ENCODE results near the gene MSL1.

The MSL1 gene

GRCh38 chr17:40075201-40075941, 46.4 kb upstream of the MSL1 start:
- Histone ChIP-seq H3K4me3 (peak overlapping the region; percentile 62), H3K27ac (peak overlapping the region; percentile 93 to 98)
- peak; percentile 97 for DNase-seq (ENCODE audit: low spot score)

GRCh38 chr17:40075942-40076498, 45.8 kb upstream of the MSL1 start:
- Histone ChIP-seq H3K27ac (peak overlapping the region; percentile 93 to 98), H3K4me3 (peak overlapping the region; percentile 62)
- no peak for DNase-seq (ENCODE audit: low spot score)
- TF ChIP-seq CTCF (IDR thresholded peaks at IDR 0.05), result no peak

More at GRCh38 chr17:40075201-40075941, 46.4 kb upstream of the MSL1 start:
- TF ChIP-seq CTCF (IDR thresholded peaks at IDR 0.05), result peak; percentile 86

- peak overlapping the region; percentile 57 to 93 for H3K27ac ChIP-seq
- TF ChIP-seq CTCF (IDR thresholded peaks at IDR 0.05), result no peak
- DNase-seq (ENCODE audit: low spot score), result no peak
- H3K4me3 ChIP-seq, result no peak overlapping the region
Observed at GRCh38 chr17:40076591-40076990, 45.2 kb upstream of the MSL1 start.

GRCh38 chr17:40079545-40079944, 42.2 kb upstream of the MSL1 start:
- Histone ChIP-seq H3K4me3 (no peak overlapping the region), H3K27ac (peak overlapping the region in 1 of 2 donors; percentile 3)
- no peak for TF ChIP-seq CTCF (IDR thresholded peaks at IDR 0.05)
- no peak for DNase-seq (ENCODE audit: low spot score)

GRCh38 chr17:40084477-40084876, 37.3 kb upstream of the MSL1 start:
- TF ChIP-seq CTCF (IDR thresholded peaks at IDR 0.05), result no peak
- DNase-seq (ENCODE audit: low spot score), result no peak
- H3K4me3 ChIP-seq, result no peak overlapping the region
- no peak overlapping the region for H3K27ac ChIP-seq

GRCh38 chr17:40086150-40087044, 35.4 kb upstream of the MSL1 start:
- peak; percentile 90 for TF ChIP-seq CTCF (IDR thresholded peaks at IDR 0.05)
- H3K27ac ChIP-seq, result peak overlapping the region in 1 of 2 donors; percentile 51
- no peak for DNase-seq (ENCODE audit: low spot score)
- no peak overlapping the region for H3K4me3 ChIP-seq
